Activated naive CD8-positive, alpha-beta T cell treated with anti-CD3 and anti-CD28 coated beads, Interleukin-2, amount 50 U/mL, for 16 hours (primary cell): ENCODE data around the gene OR4M2.
"Not testable (repeated sequence)": the region's sequence is repeated elsewhere in the genome, so short reads cannot be mapped to it uniquely, and the experiment has no call there.

Experiments
- DNase-seq: peaks from one replicate; pipeline ENCODE4 v3.0.0-alpha.2; 2020; ENCODE audit warnings: low read depth, low spot score

The OR4M2 gene, protein sequence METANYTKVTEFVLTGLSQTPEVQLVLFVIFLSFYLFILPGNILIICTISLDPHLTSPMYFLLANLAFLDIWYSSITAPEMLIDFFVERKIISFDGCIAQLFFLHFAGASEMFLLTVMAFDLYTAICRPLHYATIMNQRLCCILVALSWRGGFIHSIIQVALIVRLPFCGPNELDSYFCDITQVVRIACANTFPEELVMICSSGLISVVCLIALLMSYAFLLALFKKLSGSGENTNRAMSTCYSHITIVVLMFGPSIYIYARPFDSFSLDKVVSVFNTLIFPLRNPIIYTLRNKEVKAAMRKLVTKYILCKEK

DNA sequence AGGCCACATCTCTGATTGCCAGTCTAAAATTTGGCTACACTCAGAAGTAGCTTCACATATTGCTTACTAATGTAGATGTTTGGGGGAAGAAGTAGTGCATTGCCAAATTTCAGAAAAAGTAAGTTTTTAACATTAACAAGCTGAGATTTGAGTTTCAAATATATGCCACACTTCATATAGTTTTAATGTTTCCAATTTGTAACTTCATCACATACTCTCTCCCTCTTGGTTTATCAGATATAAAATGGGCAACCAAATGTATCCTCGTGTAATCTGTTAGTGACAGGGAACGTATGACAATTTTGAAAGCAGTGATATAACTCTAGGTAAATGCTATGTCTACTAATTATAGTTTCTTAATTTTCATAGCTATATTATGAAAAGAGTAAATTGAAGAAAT lies at the start of gene OR4M2:
Gene OR4M2 (plus strand): TSS at position 301 of the 400 bp plus-strand sequence. CDS start 98 bp downstream, at position 399.
- DNase-seq, result not testable (repeated sequence)

- DNase-seq, result not testable (repeated sequence)
Observed at GRCh38 chr15:22069267-22069666, 11.1 kb upstream of the OR4M2 start.

DNA sequence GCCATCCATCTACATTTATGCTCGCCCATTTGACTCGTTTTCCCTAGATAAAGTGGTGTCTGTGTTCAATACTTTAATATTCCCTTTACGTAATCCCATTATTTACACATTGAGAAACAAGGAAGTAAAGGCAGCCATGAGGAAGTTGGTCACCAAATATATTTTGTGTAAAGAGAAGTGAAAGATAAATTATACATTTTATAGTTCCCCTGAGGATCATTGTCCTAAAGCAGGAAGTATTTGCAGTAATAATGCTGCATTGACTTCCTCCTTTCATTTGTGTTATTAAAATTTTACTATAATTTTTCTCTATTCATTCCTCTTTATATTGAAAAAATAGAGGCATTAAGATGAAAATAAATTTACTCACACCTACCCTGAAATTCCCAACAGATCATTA lies 1.1 kb downstream of the OR4M2 start:
- not testable (repeated sequence) for DNase-seq

DNA sequence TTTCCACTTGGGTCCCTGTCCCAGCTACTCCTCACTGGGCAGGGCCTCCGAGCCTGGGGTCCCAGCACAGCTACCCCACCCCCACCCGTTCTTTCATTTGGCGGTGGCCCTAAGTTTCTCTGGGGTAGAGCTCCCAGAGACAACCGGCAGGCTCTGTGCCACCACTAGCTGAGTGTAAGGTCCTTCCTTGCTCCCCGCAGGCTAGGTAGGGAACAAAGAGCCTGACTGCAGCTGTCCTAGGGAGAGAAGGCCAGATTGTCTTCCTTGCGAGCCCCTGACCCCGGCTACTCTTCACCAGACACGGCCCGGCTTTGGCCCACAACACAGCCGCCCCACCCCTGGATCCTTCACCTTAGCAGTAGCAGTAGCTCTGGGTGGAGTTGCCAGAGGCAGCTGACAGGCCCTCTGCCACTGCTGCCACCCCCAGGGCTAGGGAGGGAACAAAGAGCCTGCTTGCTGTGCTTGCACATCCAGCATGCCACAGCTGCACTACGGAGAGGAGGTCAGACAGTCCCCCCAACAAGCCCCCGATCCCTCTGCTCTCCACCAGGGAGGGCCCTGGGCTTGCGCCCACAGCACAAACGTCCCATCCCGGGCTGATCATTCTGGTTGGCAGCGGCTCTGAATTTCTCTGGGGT lies 18.4 kb downstream of the OR4M2 start:
- DNase-seq, result not testable (repeated sequence)

GRCh38 chr15:22099289-22099891 lies 19.1 kb downstream of the OR4M2 start:
- DNase-seq, result not testable (repeated sequence)

- not testable (repeated sequence) for DNase-seq
Observed at GRCh38 chr15:22122033-22122432, 41.7 kb downstream of the OR4M2 start.
